Fibroblast of the aortic adventitia (primary cell): Measurements from ENCODE around the gene SLC66A3. TPM values are rescaled to one million over a fixed set of nuclear protein-coding genes. Genes with fewer than 3 reads are reported as not detected.

Experiments used
- DNase-seq: peaks from one replicate; pipeline ENCODE4 v3.0.0-alpha.2; 2010; ENCODE audit warnings: low read depth
- H3K4me3 ChIP-seq: 2 replicates; pipeline ENCODE4 v1.5.1; 2011; ENCODE audit warnings: low read depth, mild to moderate bottlenecking, control low read depth, low read length, moderate library complexity
- CTCF ChIP-seq: IDR thresholded peaks from 2 replicates; pipeline ENCODE4 v1.5.1; 2011; ENCODE audit warnings: mild to moderate bottlenecking, low read length, control low read depth, inconsistent platforms; ENCODE audit not compliant: insufficient read depth
- total RNA-seq: library from RNA; depleted of rRNA; stranded (reverse); fragments of >200 nt; gene quantifications from 2 replicates; pipeline ENCODE4 v1.2.3, GENCODE V29; 2012; ENCODE audit warnings: low replicate concordance

Gene SLC66A3
- total RNA-seq, 1 donor: 48.2 TPM

- no peak for DNase-seq
- H3K4me3 ChIP-seq: no peak overlapping the region
- no peak for TF ChIP-seq CTCF
These were observed 20.9 kb upstream of the SLC66A3 start for GRCh38 chr2:11134349-11134748.

GRCh38 chr2:11140492-11140891 is 14.8 kb upstream of the SLC66A3 start:
- no peak for TF ChIP-seq CTCF
- DNase-seq: no peak

GRCh38 chr2:11141319-11141718 is 13.9 kb upstream of the SLC66A3 start:
- no peak for DNase-seq
- TF ChIP-seq CTCF: no peak
- H3K4me3 ChIP-seq: no peak overlapping the region

More at GRCh38 chr2:11140492-11140891, 14.8 kb upstream of the SLC66A3 start:
- no peak overlapping the region for H3K4me3 ChIP-seq

GRCh38 chr2:11142330-11142729 is 12.9 kb upstream of the SLC66A3 start:
- DNase-seq: no peak
- H3K4me3 ChIP-seq: no peak overlapping the region
- no peak for TF ChIP-seq CTCF

GRCh38 chr2:11142987-11143386 is 12.3 kb upstream of the SLC66A3 start:
- no peak for DNase-seq
- TF ChIP-seq CTCF: no peak
- no peak overlapping the region for H3K4me3 ChIP-seq

- DNase-seq: no peak
- no peak overlapping the region for H3K4me3 ChIP-seq
- no peak for TF ChIP-seq CTCF
These were observed 11.1 kb upstream of the SLC66A3 start for GRCh38 chr2:11144077-11144737.

- H3K4me3 ChIP-seq: no peak overlapping the region
- DNase-seq: no peak
- TF ChIP-seq CTCF: no peak
These were observed 10.6 kb upstream of the SLC66A3 start for GRCh38 chr2:11144738-11145079.
